HUES6 (cell line): ENCODE measurements around the gene BCHE.

Source experiments
- H3K27ac ChIP-seq: 2 replicates; pipeline ENCODE4 v1.7.0; 2013; ENCODE audit warnings: low read depth, mild to moderate bottlenecking, low read length, inconsistent platforms
- H3K27me3 ChIP-seq: 2 replicates; pipeline ENCODE4 v1.6.1; 2013; ENCODE audit warnings: low read length; ENCODE audit not compliant: control insufficient read depth, insufficient read depth
- H3K36me3 ChIP-seq: 2 replicates; pipeline ENCODE4 v1.6.1; 2013; ENCODE audit warnings: low read length; ENCODE audit not compliant: control insufficient read depth, insufficient read depth
- H3K4me1 ChIP-seq: 2 replicates; pipeline ENCODE4 v1.6.1; 2013; ENCODE audit warnings: low read length; ENCODE audit not compliant: control insufficient read depth, insufficient read depth
- H3K4me3 ChIP-seq: 2 replicates; pipeline ENCODE4 v1.5.1; 2013; ENCODE audit warnings: low read depth, low read length
- H3K9ac ChIP-seq: one replicate; pipeline ENCODE4 v1.6.1; 2013; ENCODE audit warnings: mild to moderate bottlenecking, low read length
- H3K9me3 ChIP-seq: 2 replicates; pipeline ENCODE4 v1.6.1; 2013; ENCODE audit warnings: low read depth, low read length; ENCODE audit not compliant: control insufficient read depth, insufficient read depth

The BCHE gene

DNA sequence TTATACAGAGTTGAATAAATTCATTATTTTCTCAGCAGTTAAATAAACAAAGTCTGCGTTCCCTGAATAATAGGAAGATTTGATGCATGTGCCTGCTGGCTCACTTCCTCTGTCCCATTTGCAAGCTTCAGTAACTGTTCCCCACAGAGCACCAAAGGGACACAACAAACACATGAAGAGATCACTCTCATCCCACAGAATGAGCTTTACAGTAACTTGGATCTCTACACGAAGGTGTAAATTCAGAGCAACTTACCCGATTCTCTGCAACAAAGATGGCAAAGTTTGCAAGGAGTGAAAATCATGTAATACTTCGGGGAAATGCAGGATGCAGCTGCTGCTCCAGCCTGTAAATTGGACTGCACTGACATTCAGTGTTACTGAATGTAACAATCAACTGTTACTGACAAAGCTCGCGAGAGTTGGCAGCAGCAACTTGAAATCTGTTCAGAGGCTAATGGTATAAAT lies at the start of gene BCHE:
Gene BCHE (minus strand): TSS at position 366 of the 468 bp plus-strand sequence. CDS start 6,390 bp downstream, outside the sequence.
- no peaks in the 10 kb centered on the region for H3K9me3 ChIP-seq
- peaks cover 8% of the 10 kb centered on the region; the same call in 1 of the 2 replicates for H3K4me1 ChIP-seq
- no peak within 1 kb of the TSS for H3K27ac ChIP-seq
- H3K9ac ChIP-seq: no peak within 1 kb of the TSS
- H3K27me3 ChIP-seq: no peaks in the 10 kb centered on the region
- H3K4me3 ChIP-seq: peak within 1 kb of the TSS; percentile 33
- H3K36me3 ChIP-seq: no peaks in the 10 kb centered on the region

GRCh38 chr3:165885558-165886270 lies 48.5 kb upstream of the BCHE start:
- H3K27ac ChIP-seq: 0 out of 2 replicates have a peak overlapping the region, but pooled peaks have one; percentile 9

DNA sequence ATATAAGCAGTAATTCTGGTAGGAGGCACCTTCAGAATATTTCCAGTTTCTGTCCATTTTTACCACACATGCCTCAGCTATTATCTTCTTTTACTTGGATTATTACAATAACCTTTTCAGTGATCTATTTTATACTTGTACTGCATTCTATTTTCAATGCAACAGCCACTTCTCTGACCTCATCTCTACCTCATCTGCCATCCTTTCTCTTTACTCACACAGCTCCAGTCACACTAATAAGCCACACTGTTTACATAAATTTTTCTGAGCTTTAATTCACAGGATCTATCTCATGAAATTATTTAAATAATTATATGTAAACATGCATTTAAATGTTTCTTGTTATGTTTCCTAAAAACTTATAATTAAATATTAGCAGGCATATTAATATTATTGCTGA lies 47.3 kb upstream of the BCHE start:
- Histone ChIP-seq H3K27me3 (no peaks in the 10 kb centered on the region), H3K9me3 (no peaks in the 10 kb centered on the region), H3K9ac (no peak overlapping the region), H3K4me1 (peaks cover 17% of the 10 kb centered on the region), H3K27ac (no peak overlapping the region), H3K36me3 (no peaks in the 10 kb centered on the region), H3K4me3 (no peak overlapping the region)

More at GRCh38 chr3:165885558-165886270, 48.5 kb upstream of the BCHE start:
- H3K27me3 ChIP-seq: no peaks in the 10 kb centered on the region
- H3K4me1 ChIP-seq: peaks cover 17% of the 10 kb centered on the region
- no peaks in the 10 kb centered on the region for H3K9me3 ChIP-seq
- peak overlapping the region; percentile 36 for H3K4me3 ChIP-seq
- H3K9ac ChIP-seq: no peak overlapping the region
- no peaks in the 10 kb centered on the region for H3K36me3 ChIP-seq

DNA sequence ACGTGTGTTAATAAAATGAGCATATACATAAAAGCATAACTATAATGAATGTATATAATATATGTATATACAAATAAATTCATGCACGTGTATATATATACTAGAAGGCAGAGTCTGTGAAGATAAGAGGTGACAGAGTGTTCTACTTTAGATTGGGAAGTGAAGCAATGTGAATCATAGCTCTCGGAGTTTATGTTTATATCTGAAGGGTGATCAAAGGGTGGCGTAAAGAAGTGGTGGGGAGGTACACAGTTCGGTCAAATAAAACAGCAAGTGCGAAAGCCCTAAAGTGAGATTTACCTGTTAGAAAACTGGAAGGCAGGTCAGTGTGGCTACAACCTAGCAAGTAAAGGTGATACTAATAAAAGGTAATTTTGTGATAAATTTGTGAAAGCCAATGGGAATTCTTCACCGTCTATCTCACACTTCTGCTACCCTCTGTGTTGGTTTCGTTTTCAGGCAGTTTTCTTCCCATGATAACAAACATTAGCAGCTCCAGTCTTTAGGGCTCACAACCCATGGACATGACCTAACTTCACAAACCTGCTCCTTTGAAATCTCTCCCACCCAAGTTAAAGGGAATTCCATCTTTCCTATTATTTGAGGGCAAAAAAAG lies 46.7 kb upstream of the BCHE start:
- H3K4me3 ChIP-seq: no peak overlapping the region
- H3K27ac ChIP-seq: no peak overlapping the region
- H3K27me3 ChIP-seq: no peaks in the 10 kb centered on the region
- no peak overlapping the region for H3K9ac ChIP-seq
- H3K4me1 ChIP-seq: peaks cover 17% of the 10 kb centered on the region
- H3K9me3 ChIP-seq: no peaks in the 10 kb centered on the region
- H3K36me3 ChIP-seq: no peaks in the 10 kb centered on the region

DNA sequence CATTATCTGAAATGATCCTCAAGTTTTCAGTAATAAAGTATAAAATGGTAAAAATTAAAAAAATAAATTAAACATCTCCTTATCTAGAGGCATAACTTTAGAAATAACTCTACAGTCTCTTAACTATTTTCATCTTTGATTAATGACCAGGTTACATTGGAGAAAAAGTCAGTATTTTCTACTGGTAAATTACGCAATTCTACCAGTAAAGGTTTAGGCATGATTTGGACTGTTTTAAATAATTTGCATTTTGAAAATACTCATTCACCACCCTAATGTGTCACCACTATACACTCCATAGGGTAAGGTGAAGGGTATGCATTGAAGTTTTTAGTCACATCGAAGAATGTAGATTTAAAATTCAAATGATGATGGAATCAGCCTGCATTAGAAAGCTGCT lies 45.9 kb upstream of the BCHE start:
- no peaks in the 10 kb centered on the region for H3K9me3 ChIP-seq
- no peak overlapping the region for H3K4me3 ChIP-seq

DNA sequence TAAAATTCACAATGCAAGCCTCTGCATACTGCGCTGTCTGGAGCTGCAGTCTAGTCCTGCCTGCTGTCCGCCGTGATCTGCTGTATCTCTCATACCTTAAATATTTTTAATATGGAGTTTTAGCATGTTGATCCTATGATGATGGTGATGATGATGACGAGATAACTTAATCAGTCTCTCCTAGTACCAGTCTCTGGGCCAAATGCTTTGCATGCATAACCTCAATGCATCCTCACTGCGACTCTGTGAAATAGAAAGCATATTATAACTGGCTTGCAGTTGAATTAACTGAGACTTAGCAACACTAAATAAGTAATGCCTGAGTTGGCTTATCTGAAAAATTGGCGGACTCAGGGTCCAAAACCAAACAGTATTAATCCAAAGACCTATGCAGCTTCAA lies 38.4 kb upstream of the BCHE start:
- Histone ChIP-seq H3K4me3 (no peak overlapping the region), H3K36me3 (no peaks in the 10 kb centered on the region), H3K9ac (no peak overlapping the region), H3K4me1 (no peaks in the 10 kb centered on the region), H3K27ac (no peak overlapping the region), H3K27me3 (no peaks in the 10 kb centered on the region), H3K9me3 (peaks cover 3% of the 10 kb centered on the region; the same call in 1 of the 2 replicates)

More for the DNA sequence above, 45.9 kb upstream of the BCHE start:
- Histone ChIP-seq H3K4me1 (peaks cover 17% of the 10 kb centered on the region), H3K27me3 (no peaks in the 10 kb centered on the region), H3K9ac (no peak overlapping the region), H3K36me3 (no peaks in the 10 kb centered on the region), H3K27ac (no peak overlapping the region)

- no peaks in the 10 kb centered on the region for H3K36me3 ChIP-seq
- H3K27me3 ChIP-seq: no peaks in the 10 kb centered on the region
- no peak overlapping the region for H3K4me3 ChIP-seq
- peaks cover 3% of the 10 kb centered on the region; the same call in 1 of the 2 replicates for H3K9me3 ChIP-seq
- no peaks in the 10 kb centered on the region for H3K4me1 ChIP-seq
- H3K9ac ChIP-seq: no peak overlapping the region
- H3K27ac ChIP-seq: no peak overlapping the region
Observed at GRCh38 chr3:165874663-165875489, 37.7 kb upstream of the BCHE start.

GRCh38 chr3:165868088-165868487 lies 30.9 kb upstream of the BCHE start:
- no peaks in the 10 kb centered on the region for H3K27me3 ChIP-seq
- H3K36me3 ChIP-seq: no peaks in the 10 kb centered on the region
- no peak overlapping the region for H3K9ac ChIP-seq
- H3K27ac ChIP-seq: no peak overlapping the region
- H3K9me3 ChIP-seq: peaks cover 9% of the 10 kb centered on the region; the same call in 1 of the 2 replicates
- no peak overlapping the region for H3K4me3 ChIP-seq
- no peaks in the 10 kb centered on the region for H3K4me1 ChIP-seq

- no peaks in the 10 kb centered on the region for H3K27me3 ChIP-seq
- no peak overlapping the region for H3K4me3 ChIP-seq
- no peaks in the 10 kb centered on the region for H3K4me1 ChIP-seq
- H3K9ac ChIP-seq: no peak overlapping the region
- no peaks in the 10 kb centered on the region for H3K36me3 ChIP-seq
- 0 out of 2 replicates have a peak, but pooled peaks cover 2% of the 10 kb centered on the region for H3K9me3 ChIP-seq
- H3K27ac ChIP-seq: no peak overlapping the region
Observed at GRCh38 chr3:165859061-165859460, 21.8 kb upstream of the BCHE start.

GRCh38 chr3:165855581-165855980 lies 18.4 kb upstream of the BCHE start:
- Histone ChIP-seq H3K27ac (no peak overlapping the region), H3K36me3 (no peaks in the 10 kb centered on the region), H3K27me3 (no peaks in the 10 kb centered on the region), H3K9ac (no peak overlapping the region), H3K9me3 (0 out of 2 replicates have a peak, but pooled peaks cover 2% of the 10 kb centered on the region), H3K4me1 (no peaks in the 10 kb centered on the region), H3K4me3 (no peak overlapping the region)
